GM10266 (cell line): ENCODE measurements around the gene UBE2E2.

Source experiments
- DNase-seq: peaks from one replicate; pipeline ENCODE4 v3.0.0; 2012; ENCODE audit errors: extremely low spot score
- TF ChIP-seq, protein P1 (sequence below): IDR thresholded peaks from 2 replicates; pipeline ENCODE4 v1.5.1; 2012; ENCODE audit warnings: mild to moderate bottlenecking, low read depth; ENCODE audit not compliant: control insufficient read depth, insufficient read depth; ENCODE audit errors: missing control alignments

UBE2E2 gene

DNA sequence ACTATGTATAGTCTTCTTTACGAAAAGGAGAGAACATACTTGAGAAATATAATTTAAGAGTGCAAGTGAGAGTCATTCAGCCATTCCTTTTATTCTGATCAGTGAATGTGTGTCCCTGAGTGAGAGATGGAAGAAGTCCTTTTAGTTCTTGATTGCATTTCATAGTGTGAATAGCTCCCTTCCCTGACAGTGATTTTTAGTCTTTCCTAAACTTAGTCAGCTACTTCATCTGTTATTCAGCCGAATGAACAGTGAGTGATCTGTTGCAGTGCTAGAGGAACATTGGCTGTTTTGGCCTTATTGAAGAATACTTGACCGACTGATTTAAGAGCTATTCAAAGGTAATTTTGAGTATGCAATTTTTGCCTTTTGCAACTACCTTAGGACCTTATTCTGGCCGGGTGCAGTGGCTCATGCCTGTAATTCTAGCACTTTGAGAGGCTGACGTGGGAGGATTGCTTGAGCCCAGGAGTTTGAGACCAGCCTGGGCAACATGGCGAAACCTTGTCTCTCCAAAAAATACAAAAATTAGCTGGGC lies 45.5 kb downstream of the UBE2E2 start:
- DNase-seq, result no peak
- TF ChIP-seq, protein P1, sequence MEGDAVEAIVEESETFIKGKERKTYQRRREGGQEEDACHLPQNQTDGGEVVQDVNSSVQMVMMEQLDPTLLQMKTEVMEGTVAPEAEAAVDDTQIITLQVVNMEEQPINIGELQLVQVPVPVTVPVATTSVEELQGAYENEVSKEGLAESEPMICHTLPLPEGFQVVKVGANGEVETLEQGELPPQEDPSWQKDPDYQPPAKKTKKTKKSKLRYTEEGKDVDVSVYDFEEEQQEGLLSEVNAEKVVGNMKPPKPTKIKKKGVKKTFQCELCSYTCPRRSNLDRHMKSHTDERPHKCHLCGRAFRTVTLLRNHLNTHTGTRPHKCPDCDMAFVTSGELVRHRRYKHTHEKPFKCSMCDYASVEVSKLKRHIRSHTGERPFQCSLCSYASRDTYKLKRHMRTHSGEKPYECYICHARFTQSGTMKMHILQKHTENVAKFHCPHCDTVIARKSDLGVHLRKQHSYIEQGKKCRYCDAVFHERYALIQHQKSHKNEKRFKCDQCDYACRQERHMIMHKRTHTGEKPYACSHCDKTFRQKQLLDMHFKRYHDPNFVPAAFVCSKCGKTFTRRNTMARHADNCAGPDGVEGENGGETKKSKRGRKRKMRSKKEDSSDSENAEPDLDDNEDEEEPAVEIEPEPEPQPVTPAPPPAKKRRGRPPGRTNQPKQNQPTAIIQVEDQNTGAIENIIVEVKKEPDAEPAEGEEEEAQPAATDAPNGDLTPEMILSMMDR, result no peak

DNA sequence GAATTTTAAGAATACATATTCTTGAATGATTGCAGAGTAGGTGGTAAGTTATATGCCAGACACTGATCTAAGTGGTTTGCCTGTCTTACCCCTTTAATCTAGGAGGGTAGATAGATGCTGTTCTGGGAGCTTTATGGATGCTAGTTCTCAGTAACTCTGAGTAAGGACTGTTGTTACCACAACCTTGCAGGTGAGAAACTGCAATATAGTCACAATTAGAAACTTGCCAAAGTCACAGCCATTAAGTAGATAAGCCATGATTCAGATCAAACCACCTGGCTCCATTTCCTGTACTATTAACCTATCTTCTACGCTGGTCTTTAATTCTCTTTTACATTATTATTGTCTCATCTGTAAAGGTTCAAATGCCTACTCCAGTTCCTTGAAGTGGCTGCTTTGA lies 46.8 kb downstream of the UBE2E2 start:
- TF ChIP-seq, protein P1, result no peak
- DNase-seq, result no peak

DNA sequence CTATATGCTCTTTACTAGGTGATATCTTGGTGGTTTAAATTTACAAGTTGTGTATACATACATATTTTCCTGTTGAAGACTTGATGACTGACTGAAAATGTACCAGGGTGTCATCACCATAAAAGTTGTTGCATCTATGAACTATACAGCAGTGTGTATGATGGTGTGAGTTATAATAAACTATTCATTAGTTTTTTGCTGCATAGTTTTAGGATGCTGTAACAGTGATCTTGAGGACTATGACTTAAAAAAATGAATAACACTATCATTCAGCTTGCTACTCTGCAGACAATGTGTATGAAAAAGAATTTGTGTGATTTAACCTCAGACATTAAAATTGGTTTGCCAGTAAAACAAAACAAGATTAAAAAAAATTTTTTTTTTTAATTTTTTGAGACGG lies 49.0 kb downstream of the UBE2E2 start:
- DNase-seq, result no peak
- TF ChIP-seq, protein P1, result no peak

DNA sequence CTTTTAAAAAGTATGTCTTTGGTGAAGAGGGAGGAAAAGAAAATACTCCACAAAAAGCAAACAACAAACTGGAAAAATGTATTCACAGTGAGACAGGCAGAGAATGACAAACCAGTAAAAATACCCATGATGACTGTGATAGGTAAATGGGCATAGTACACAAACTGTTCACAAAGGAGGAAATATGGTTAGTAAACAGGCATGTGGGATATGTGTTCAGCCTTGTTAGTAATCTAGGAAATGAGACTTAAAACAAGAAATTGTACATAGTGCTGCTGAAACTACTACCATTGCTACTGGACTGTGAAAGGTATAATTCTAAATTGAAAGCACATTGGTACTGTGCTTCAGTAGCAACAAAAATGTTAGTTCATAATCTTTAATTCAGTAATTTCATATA lies 50.1 kb downstream of the UBE2E2 start:
- no peak for DNase-seq
- TF ChIP-seq, protein P1, result no peak

DNA sequence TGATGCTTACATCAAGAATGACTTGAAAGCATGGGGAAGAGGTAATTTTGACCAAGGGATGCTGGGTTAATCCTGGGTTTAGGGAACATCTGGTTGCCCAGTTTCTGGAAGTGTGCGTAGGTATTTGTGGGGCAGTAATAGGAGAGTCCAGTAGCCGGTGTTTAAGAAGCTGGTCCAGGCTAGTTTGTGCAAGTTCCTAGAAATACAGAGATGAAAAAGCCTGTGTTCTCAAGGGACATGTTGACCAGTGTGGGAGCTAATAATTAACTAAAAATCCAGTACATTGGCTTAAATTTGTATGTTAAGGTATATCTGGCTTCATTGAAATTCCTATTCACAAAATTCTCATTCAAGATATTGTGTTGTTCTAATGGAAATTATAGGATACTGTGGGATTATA lies 51.2 kb downstream of the UBE2E2 start:
- DNase-seq, result no peak
- TF ChIP-seq, protein P1, result no peak

DNA sequence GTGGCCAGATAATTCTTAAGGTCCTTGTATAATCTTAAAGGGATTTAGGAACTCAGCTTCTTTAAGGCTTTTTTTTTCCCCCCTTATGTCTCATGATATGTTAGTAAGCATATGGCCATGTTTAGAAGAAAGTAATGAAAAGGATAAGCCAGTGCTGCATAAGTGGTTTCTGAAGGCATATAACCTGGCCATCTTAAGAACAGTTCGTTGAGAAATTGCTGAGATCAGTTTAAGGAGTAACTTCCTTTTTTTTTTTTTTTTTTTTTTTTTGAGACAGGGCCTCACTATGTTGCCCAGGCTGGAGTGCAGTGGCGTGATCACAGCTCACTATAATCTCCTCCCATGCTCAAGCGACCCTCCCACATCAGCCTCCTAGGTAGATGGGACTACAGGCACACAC lies 51.7 kb downstream of the UBE2E2 start:
- no peak for DNase-seq
- TF ChIP-seq, protein P1, result no peak

DNA sequence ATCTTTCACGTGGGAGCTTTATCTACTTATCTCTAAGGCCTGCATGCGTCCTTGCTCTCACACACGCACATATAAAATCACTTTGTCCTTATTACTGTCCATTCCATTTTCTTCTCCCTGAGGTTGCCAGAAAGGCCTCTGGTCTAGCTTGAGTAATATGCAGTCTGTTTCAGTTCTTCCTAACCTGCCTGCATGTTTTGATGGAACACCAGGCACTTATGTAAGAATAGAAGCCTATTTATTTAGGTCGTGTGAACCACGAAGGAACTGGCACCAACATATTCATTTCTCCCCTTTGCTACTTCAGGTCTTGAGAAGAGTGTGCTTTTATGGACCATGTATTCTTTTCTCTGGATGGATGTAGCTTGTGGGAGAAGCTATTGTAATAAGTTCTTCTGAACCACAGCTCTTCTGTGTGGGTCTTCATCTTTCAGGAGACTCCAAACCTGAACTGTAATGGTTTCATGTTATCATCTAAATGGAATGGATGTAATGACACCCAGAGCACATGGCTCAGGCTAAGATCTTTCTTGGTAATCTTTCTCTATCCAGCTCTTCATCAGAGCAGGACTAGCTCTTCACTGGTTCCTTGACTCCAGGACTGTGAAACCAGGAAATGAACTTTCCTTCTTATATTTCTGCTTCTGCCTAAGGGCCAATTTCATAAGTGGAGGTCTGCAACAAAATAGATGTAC lies 53.8 kb downstream of the UBE2E2 start:
- no peak for DNase-seq
- TF ChIP-seq, protein P1, result no peak
